GM04504 (cell line): Measurements from ENCODE around the gene FRAT2.
A peak's percentile ranks its signal among the peaks of the same experiment; 100 is the strongest.

Experiments
- DNase-seq: peaks from one replicate; pipeline ENCODE4 v3.0.0-alpha.2; 2012; ENCODE audit warnings: low read depth

FRAT2 gene, protein sequence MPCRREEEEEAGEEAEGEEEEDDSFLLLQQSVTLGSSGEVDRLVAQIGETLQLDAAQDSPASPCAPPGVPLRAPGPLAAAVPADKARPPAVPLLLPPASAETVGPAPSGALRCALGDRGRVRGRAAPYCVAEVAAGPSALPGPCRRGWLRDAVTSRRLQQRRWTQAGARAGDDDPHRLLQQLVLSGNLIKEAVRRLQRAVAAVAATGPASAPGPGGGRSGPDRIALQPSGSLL

GRCh38 chr10:97334370-97335175 is at the start of gene FRAT2:
Gene FRAT2 (minus strand): TSS chr10:97334729. CDS start chr10:97334572, 157 bp downstream.
- peak; percentile 80 for DNase-seq

DNA sequence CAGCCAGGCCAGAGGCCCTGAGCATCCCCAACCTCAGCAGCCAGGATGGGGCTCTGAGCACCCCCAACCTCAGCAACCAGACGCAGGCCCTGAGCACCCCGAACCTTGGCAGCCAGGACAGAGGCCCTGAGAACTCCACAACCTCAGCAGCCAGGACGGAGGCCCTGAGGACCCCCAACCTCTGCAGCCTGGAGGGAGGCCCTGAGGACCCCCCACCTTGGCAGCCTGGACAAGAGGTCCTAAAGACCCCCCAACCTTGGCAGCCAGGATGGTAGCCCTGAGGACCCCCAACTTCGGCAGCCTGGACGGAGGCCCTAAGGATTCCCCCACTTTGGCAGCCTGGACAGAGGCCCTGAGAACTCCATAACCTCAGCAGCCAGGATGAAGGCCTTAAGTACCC is 49.6 kb upstream of the FRAT2 start:
- DNase-seq = no peak

- no peak for DNase-seq
Measured at GRCh38 chr10:97383159-97383558, 48.6 kb upstream of the FRAT2 start.

DNA sequence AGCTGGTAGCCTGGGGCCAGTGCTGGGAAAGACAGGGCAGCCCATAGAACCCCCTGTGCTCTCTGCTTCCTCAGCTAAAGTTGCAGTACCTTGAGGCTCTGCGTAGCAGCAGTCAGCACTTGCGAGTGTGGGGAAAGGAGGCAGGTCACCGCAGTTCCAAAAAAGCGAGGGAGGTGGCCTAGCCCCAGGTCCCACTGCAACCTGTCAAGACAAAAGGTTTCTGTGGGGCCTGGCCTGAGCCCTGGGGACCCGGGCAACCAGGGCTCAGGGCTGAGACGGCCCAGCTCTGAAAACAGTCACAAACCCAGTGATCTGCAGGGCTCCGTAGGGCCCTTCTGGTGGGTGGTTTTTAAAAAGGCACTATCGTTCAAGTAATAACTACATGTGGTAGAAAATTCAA is 47.1 kb upstream of the FRAT2 start:
- DNase-seq = no peak

- DNase-seq = no peak
Measured at GRCh38 chr10:97380516-97380915, 46.0 kb upstream of the FRAT2 start.

- DNase-seq = no peak
Measured at GRCh38 chr10:97378933-97379921, 44.7 kb upstream of the FRAT2 start.

DNA sequence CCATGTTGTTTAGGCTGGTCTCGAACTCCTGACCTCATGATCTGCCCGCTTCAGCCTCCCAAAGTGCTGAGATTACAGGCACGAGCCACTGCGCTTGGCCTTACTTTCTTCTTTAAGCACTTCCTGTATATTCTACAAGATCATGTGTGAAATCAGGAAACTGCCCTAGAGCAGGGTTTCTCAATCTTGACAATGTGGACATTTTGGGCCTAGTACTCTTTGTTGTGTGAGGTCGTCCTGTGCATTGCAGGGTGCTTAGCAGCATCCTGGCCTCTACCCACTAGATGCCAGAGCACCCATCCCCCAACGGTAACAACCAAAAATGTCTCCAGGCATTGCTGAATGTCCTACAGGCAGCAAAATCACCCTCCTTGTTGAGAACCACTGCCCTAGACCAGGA is 41.9 kb upstream of the FRAT2 start:
- DNase-seq = no peak

DNA sequence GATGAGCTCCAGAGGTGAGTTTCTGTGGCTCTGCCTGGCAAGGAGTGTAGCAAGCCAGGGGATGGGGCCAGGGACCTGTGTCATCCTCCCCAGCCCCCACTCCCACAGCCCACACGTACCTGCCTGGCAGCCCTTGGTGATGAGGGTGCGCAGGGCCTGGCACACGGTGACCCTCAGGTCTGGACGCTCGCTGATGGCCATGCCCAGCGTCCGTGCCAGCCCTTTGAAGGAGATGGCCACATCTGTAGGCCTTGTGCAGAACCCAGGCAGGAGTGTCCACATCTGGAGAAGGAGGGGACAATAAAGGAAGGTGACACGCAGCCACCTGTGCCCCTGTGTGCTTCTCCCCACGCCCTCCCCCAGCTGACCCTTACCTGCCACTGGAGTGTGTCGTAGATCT is 38.9 kb upstream of the FRAT2 start:
- DNase-seq = no peak

DNA sequence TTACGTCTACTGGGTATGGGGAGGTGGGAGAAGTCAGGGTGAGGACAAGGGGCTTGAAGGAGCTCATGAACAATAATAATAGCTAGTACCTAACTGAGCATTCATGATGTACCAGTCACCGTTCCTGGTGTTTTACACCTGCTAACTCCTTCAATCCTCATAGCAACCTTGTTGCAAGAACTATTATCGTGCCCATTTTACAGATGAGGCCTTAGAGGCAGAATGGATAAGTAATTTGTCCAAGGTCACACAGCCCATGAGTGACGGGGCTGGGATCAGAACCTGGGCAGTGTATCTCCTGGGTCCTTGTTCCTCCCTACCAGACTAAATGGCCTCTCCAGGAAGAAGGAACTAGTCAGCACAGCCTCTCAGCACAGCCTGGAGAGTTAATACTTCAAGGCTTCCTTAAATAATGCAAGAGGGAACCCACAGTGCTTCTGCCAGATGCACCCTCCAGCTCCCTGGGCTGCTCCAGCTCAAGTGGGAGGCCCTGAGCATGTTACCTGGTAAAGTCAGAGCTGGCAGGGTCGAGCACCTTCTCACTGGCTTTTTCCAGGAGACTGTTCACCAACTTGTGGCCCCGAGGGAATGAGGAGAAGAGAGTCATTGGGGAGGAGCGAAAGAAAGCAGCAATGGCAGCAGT is 37.8 kb upstream of the FRAT2 start:
- no peak for DNase-seq

DNA sequence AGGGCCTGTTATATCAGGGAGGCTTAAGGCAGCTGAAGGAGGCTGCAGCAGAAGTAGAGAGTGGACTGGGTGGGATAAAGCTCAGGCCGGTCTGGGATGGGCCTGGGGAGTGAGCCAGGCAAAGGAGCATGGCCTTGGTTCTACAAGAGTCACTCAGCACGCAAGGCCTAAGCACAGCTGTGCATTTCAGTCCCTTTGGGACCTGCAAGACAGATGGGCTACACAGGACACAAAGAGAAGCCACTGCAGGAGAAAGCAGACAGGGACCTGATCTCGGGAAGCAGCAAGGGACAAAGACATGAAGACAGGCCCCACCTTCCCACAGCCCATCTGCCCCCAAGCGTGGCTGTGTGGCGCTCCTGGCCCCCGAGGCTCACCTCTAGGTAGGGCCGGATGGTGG is 37.2 kb upstream of the FRAT2 start:
- DNase-seq = no peak

- DNase-seq = no peak
Measured at GRCh38 chr10:97367126-97367649, 32.7 kb upstream of the FRAT2 start.

DNA sequence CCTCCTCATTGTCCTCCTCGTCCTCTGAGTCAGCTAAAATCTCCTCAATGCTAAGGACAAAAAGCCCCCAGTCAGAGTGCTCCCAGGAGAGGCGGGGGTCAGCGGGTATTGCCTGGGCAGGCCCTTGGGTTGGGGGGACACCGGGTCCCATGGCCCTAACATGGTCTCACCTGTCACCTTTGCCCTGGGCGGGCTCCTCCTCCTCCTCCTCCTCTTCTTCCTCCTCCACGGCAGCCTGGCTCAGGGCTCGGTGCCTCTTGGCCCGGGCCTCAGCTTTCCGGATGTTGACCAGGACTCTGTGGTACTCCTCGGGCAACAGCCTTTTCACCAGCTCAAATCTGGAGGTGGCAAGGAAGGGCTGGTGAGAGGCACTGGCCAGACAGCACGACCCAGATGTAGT is 32.0 kb upstream of the FRAT2 start:
- DNase-seq = no peak

DNA sequence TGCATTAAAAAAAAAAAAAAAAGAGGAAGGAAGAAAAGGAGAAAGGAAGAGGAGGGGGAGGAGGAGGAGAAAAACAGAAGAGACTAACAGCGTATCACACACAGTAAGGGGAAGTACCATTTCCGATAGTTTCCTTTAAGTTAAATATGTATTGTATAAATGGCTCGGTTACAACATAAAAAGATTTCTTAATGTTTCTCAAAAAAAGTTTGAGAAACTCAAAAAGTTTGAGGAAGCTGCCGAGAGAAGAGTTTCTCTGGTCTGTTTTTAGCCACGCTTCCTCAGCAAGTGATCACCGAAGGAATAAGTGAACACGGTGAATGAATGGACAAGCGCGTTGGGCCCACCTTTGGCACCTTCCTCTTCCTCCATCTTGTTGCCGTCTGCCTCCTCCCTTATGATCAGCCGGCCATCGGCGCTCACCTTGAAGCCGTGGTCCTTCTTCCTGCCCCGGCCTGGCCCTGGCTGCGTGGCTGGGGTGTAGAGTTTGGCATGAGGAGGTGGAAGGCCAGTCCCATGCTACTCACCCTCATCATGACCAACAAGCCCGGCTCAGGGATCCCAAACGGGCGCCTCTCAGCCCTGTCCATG is 31.3 kb upstream of the FRAT2 start:
- DNase-seq = no peak

DNA sequence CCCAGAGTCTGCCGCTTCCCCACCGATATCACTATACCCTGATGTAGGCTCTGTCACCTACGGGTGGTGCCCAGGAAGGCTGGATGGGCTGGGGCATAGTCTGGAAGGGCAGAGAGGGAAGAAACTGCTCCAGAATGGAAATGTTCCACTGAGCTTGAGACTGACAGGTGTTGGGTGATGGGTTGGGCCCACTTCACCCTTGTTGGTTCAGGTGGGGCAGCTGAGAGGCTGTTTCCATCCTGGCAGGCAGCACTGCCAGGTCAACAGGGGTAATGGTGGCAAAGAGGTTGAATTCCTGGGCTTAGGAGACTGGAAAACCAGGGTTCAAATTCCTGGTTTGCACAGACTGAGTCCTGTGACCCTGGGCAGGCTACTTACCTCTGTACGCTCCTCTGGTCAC is 28.5 kb upstream of the FRAT2 start:
- no peak for DNase-seq

- DNase-seq = no peak
Measured at GRCh38 chr10:97362310-97363033, 27.9 kb upstream of the FRAT2 start.

GRCh38 chr10:97361537-97361901 is 27.0 kb upstream of the FRAT2 start:
- no peak for DNase-seq

DNA sequence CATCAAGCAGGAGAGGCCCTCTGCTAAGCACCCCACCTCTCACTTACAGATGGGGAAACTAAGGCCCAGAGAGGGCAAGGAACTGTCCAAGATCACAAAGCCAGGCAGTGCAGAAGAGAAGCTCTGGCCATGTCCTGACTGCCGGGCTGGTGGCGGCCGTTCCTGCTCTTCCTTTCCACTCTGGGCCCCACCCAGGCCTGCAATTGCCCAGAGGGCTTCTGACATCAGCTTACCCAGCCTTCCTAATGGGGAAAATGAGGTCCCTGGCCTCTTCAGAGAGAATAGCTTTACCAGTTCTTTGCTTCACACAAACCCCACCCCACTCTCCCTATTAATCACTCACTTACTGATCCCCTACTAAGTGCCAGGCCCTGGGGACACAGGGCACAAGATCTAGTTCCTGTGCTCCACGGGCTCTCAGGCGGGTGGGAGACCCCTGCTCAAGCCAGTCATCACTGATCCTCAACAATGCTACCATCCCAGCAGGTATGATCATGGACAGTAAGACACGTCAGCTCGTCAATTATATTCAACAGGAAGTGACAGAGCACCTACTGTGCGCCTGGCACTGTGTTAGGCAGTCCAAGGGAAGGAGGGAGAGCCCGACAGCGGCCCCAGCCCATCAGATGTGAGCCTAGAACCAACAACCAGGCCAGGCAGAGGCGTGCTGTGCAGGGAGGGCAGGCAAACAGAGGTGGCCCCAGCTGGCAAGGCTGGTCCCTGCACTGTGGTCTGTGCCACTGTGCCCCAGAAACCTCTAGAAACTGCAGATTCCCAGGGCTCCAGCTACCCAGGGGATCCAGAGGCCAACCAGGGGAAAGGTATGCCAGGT is 26.4 kb upstream of the FRAT2 start:
- no peak for DNase-seq

- no peak for DNase-seq
Measured at GRCh38 chr10:97358781-97359180, 24.3 kb upstream of the FRAT2 start.

- no peak for DNase-seq
Measured at GRCh38 chr10:97358349-97358748, 23.8 kb upstream of the FRAT2 start.

- DNase-seq = no peak
Measured at GRCh38 chr10:97356918-97357317, 22.4 kb upstream of the FRAT2 start.
